Body of pancreas (tissue), 4 donors: ENCODE results near the gene FGF14.

Experiments used
- CTCF ChIP-seq, 7 experiments: fragments of 450-650 bp in 4 of 7; fragments of 200-600 bp in 3 of 7; sonication (generic) in 3 of 7; IDR thresholded peaks; one replicate each; pipeline ENCODE4 v1.5.1; 2016 to 2019; ENCODE audit warnings: antibody characterized with exemption in 7 of 7
- POLR2A ChIP-seq, 3 donors: fragments of 450-650 bp; IDR thresholded peaks; one replicate each; pipeline ENCODE4 v1.6.1; 2016; ENCODE audit warnings: antibody characterized with exemption in 3 of 3, mild to moderate bottlenecking in 2 of 3

- TF ChIP-seq CTCF (IDR thresholded peaks at IDR 0.05), result no peak
- TF ChIP-seq POLR2A (IDR thresholded peaks at IDR 0.05), result no peak
These were observed 34.0 kb downstream of the FGF14 start for GRCh38 chr13:102367836-102368235.
